ENCODE data around the gene RHOJ. TPM values are rescaled to one million over a fixed set of nuclear protein-coding genes. Genes with fewer than 3 reads are reported as not detected.

Gene RHOJ
- total RNA-seq, 1 experiment from 2014 or later, result not detected

DNA sequence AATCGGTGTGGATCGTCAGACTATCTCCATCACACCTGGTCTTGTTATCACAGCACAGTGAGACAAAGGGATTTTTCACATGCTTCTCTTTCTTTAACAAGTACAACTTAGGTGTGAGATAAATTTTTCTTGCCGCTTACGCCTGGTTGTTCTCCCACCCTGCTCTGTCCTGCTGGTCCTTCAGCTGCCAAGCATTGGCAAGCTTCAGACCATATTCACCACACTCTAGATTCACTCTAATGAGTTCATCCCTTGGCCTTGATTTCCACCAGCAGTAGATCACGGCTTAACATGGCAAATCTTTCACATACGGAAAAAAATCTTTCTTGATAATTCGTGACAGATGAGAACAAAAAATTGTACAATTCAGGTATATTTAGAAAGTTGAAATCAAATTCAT, 33.5 kb downstream of the RHOJ start:
- ChIA-PET POLR2A (no interaction called here), RAD21 (ENCODE audit: low non-redundant PET in 1 of 2, low total read pairs in 2 of 2, uncharacterized antibody in 2 of 2, unreplicated experiment in 2 of 2) (no interaction called here), CTCF (interaction anchor here (0.5 to 1.8 kb wide), 2 partner anchors 41 to 63 kb away, joined by 3 to 4 read pairs; no protein-coding TSS in a partner anchor)
- no TSS peak for BruUV-seq (replicated peaks)
- Histone ChIP-seq H3K4me3 (replicated peaks in 1 of 2; ENCODE audit: low read depth in 1 of 2, low read length in 2 of 2) (no peak overlapping the region), H3K4me1 (ENCODE audit: control insufficient read depth in 1 of 2, insufficient read depth in 2 of 2, low read length in 2 of 2) (no peaks in the 10 kb centered on the region), H3K4me2 (ENCODE audit: low read length) (no peak overlapping the region), H3K9me2 (ENCODE audit: insufficient read depth) (no peaks in the 10 kb centered on the region), H3K27ac (ENCODE audit: low read depth, low read length) (no peak overlapping the region), H3K9ac (ENCODE audit: low read length) (no peak overlapping the region), H3K27me3 (ENCODE audit: insufficient read depth, low read length) (peaks cover 29% of the 10 kb centered on the region), H2AFZ (ENCODE audit: low read depth, low read length, poor library complexity, severe bottlenecking) (no peak overlapping the region), H3K79me2 (ENCODE audit: insufficient read depth, low read length) (no peaks in the 10 kb centered on the region), H3K9me3 (ENCODE audit: control insufficient read depth in 1 of 2, insufficient read depth in 1 of 2, low read depth in 1 of 2, low read length in 2 of 2) (no peaks in the 10 kb centered on the region), H3K36me3 (ENCODE audit: control insufficient read depth in 1 of 2, insufficient read depth in 2 of 2, low read length in 2 of 2) (no peaks in the 10 kb centered on the region), H4K20me1 (ENCODE audit: insufficient read depth) (no peaks in the 10 kb centered on the region)
- intact Hi-C loops (cut with micrococcal nuclease), result no loop called here
- TF ChIP-seq JUND (IDR thresholded peaks at IDR 0.05) (no peak), CBX3 (IDR thresholded peaks at IDR 0.05; ENCODE audit: low read depth) (no peak), POLR2AphosphoS5 (IDR thresholded peaks at IDR 0.05; ENCODE audit: low read depth, low read length) (no peak)
- TF ChIP-seq, protein P1, sequence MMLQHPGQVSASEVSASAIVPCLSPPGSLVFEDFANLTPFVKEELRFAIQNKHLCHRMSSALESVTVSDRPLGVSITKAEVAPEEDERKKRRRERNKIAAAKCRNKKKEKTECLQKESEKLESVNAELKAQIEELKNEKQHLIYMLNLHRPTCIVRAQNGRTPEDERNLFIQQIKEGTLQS (IDR thresholded peaks at IDR 0.05), result no peak
- ATAC-seq (no peak), DNase-seq (ENCODE audit: low read depth, low spot score) (no peak)

DNA sequence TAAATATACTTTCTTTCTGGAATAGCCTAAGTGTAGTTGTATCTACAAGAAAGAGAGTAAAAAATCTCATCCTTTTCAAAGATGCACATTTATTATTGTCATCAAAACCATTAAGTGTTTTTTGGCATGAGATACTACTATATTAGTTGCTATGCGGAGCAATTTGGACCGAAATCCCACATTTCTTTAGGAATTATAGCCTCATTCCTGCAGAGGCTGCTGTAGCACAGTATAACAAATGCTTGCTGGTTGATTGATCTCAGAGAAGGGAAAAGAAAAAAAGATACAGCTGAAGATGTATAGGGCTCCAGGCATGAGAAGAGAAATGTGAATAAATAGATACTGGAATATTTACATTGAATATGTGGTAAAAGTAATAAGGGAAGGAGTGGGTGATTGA, 36.0 kb downstream of the RHOJ start:
- Histone ChIP-seq H3K27ac (ENCODE audit: low read depth, low read length) (no peak overlapping the region), H3K79me2 (ENCODE audit: insufficient read depth, low read length) (no peaks in the 10 kb centered on the region), H3K27me3 (ENCODE audit: insufficient read depth, low read length) (peaks cover 17% of the 10 kb centered on the region), H3K9ac (ENCODE audit: low read length) (no peak overlapping the region), H3K9me3 (ENCODE audit: control insufficient read depth in 1 of 2, insufficient read depth in 1 of 2, low read depth in 1 of 2, low read length in 2 of 2) (no peaks in the 10 kb centered on the region), H4K20me1 (ENCODE audit: insufficient read depth) (no peaks in the 10 kb centered on the region), H3K4me3 (replicated peaks in 1 of 2; ENCODE audit: low read depth in 1 of 2, low read length in 2 of 2) (no peak overlapping the region), H2AFZ (ENCODE audit: low read depth, low read length, poor library complexity, severe bottlenecking) (no peak overlapping the region), H3K4me2 (ENCODE audit: low read length) (no peak overlapping the region), H3K9me2 (ENCODE audit: insufficient read depth) (no peaks in the 10 kb centered on the region), H3K36me3 (ENCODE audit: control insufficient read depth in 1 of 2, insufficient read depth in 2 of 2, low read length in 2 of 2) (no peaks in the 10 kb centered on the region), H3K4me1 (ENCODE audit: control insufficient read depth in 1 of 2, insufficient read depth in 2 of 2, low read length in 2 of 2) (no peaks in the 10 kb centered on the region)
- intact Hi-C loops (cut with micrococcal nuclease), result no loop called here
- CTCF ChIA-PET, result no interaction called here
- TF ChIP-seq POLR2A (IDR thresholded peaks at IDR 0.05; ENCODE audit: borderline replicate concordance, extremely low read depth, insufficient read depth, insufficient read length) (no peak), EZH2phosphoT487 (IDR thresholded peaks at IDR 0.05; ENCODE audit: borderline replicate concordance) (no peak), ZFX (IDR thresholded peaks at IDR 0.05) (no peak), EZH2 (IDR thresholded peaks at IDR 0.05) (no peak)
- POLR2A ChIA-PET, result no interaction called here
- ATAC-seq (no peak), DNase-seq (ENCODE audit: low read depth, low spot score) (no peak)
- no TSS peak for BruUV-seq (replicated peaks)
- RAD21 ChIA-PET (ENCODE audit: low non-redundant PET in 1 of 2, low total read pairs in 2 of 2, uncharacterized antibody in 2 of 2, unreplicated experiment in 2 of 2), result no interaction called here
